GM21723 (cell line): Measurements from ENCODE around the gene PHYKPL.
A peak's percentile ranks its signal among the peaks of the same experiment; 100 is the strongest.
"Not testable (repeated sequence)": the region's sequence is repeated elsewhere in the genome, so short reads cannot be mapped to it uniquely, and the experiment has no call there.

Experiments used
- ATAC-seq: cut with Tn5 transposase; IDR thresholded peaks from one replicate; pipeline ENCODE4 v1.9.1; 2021; ENCODE audit warnings: mild to moderate bottlenecking, moderate library complexity; ENCODE audit not compliant: unreplicated experiment

PHYKPL gene

GRCh38 chr5:178240341-178240741 is 7.7 kb upstream of the PHYKPL start:
- ATAC-seq, result no peak

GRCh38 chr5:178239626-178240301 is 7.2 kb upstream of the PHYKPL start:
- not testable (repeated sequence) for ATAC-seq

GRCh38 chr5:178238711-178239592 is 6.3 kb upstream of the PHYKPL start:
- no peak for ATAC-seq

GRCh38 chr5:178238313-178238635 is 5.7 kb upstream of the PHYKPL start:
- ATAC-seq, result no peak

- ATAC-seq, result no peak
These were observed 5.1 kb upstream of the PHYKPL start for GRCh38 chr5:178237431-178238312.

- no peak for ATAC-seq
These were observed 4.1 kb upstream of the PHYKPL start for GRCh38 chr5:178236679-178237078.

GRCh38 chr5:178236126-178236525 is 3.5 kb upstream of the PHYKPL start:
- ATAC-seq, result no peak

GRCh38 chr5:178235588-178235974 is 3.0 kb upstream of the PHYKPL start:
- ATAC-seq, result no peak

GRCh38 chr5:178234750-178235587 is 2.4 kb upstream of the PHYKPL start:
- no peak for ATAC-seq

- no peak for ATAC-seq
These were observed 1.6 kb upstream of the PHYKPL start for GRCh38 chr5:178234121-178234749.

- peak; percentile 24 for ATAC-seq
These were observed 373 bp upstream of the PHYKPL start for GRCh38 chr5:178232920-178233429.

GRCh38 chr5:178231539-178232123 is 971 bp downstream of the PHYKPL start:
- ATAC-seq, result peak; percentile 2

GRCh38 chr5:178230879-178231538 is 1.6 kb downstream of the PHYKPL start:
- ATAC-seq, result no peak

- ATAC-seq, result no peak
These were observed 2.7 kb downstream of the PHYKPL start for GRCh38 chr5:178229861-178230260.

GRCh38 chr5:178229111-178229510 is 3.5 kb downstream of the PHYKPL start:
- not testable (repeated sequence) for ATAC-seq

- ATAC-seq, result no peak
These were observed 4.0 kb downstream of the PHYKPL start for GRCh38 chr5:178228609-178229008.

- ATAC-seq, result no peak
These were observed 4.7 kb downstream of the PHYKPL start for GRCh38 chr5:178227929-178228328.

- ATAC-seq, result no peak
These were observed 5.4 kb downstream of the PHYKPL start for GRCh38 chr5:178227138-178227659.

GRCh38 chr5:178225174-178225573 is 7.4 kb downstream of the PHYKPL start:
- ATAC-seq, result no peak
